KOPT-K1 (cell line): Measurements from ENCODE around the gene DRD4.

Experiments
- H3K27ac ChIP-seq: fragments of 200-600 bp; sonication (generic); 2 replicates; pipeline ENCODE4 v1.5.1; 2016; ENCODE audit warnings: antibody characterized with exemption, mild to moderate bottlenecking, low read depth, low read length; ENCODE audit not compliant: poor library complexity, severe bottlenecking
- H3K36me3 ChIP-seq: fragments of 200-600 bp; sonication (generic); 2 replicates; pipeline ENCODE4 v1.5.1; 2017; ENCODE audit warnings: antibody characterized with exemption, mild to moderate bottlenecking, low read length, moderate library complexity; ENCODE audit not compliant: insufficient read depth
- H3K9me3 ChIP-seq: fragments of 200-600 bp; sonication (generic); 2 replicates; pipeline ENCODE4 v1.5.1; 2017; ENCODE audit warnings: antibody characterized with exemption, low read length, mild to moderate bottlenecking; ENCODE audit not compliant: insufficient read depth, poor library complexity, severe bottlenecking

The DRD4 gene

DNA sequence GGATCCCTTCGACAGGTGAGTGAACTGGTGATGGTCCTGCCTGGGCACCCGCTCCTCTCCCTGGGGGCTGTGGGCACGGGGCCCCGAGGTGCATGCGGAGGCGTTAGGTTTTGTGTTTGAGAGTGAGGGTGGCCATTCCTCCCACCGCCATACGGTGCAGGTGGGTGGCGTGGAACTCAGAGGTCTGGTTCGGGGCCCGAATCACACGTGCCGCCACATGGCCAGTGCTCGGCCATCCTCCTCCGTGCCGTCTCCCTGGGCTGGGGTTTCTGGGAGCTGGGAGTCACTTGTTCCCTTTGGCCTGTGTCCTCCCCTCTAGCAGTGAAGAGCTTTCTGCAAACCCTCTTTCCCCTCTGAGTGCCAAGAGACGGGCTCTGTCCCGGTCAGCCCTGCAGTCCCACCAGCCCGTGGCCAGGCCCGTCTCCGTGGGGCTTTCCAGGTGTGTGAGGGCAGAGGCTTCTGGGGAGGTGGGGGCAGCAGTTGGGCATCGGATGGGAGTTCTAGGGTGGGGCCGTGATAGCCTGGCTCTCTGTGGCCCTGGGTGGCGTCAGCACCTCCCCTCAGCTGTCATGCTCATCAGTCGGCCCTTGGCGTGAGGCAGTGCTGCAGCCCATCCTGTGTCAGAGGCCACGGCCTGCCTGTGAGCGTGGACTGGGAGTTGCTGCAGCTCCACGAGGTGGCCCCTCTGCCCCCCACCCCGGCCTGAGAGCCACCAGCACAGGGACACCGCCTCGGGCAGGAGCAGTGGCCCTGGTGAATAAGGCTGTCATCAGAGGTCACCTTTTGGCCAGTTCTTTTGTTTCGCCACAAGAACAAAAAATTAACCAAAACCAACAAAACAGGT lies 31.6 kb upstream of the DRD4 start:
- Histone ChIP-seq H3K36me3 (peaks cover 100% of the 10 kb centered on the region), H3K9me3 (no peaks in the 10 kb centered on the region), H3K27ac (no peak overlapping the region)

DNA sequence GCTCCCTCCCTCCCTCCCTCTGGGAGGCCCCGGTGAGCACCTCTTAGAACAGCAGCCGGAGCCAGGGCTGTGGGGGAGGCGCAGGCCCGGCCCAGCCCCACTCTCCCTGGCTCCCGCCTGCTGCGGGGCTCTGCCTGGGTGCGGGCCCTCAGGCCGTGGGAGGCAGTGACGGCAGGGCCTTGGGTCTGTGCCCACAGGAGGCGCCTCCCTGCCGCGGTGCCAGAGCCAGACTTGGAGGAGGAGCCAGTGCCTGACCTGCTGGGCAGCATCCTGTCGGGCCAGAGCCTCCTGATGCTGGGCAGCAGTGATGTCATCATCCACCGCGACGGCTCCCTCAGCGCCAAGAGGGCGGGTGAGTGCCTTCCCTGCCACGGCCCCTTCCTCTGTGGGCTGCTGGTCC lies 30.8 kb upstream of the DRD4 start:
- H3K36me3 ChIP-seq: peaks cover 100% of the 10 kb centered on the region
- no peaks in the 10 kb centered on the region for H3K9me3 ChIP-seq
- no peak overlapping the region for H3K27ac ChIP-seq

DNA sequence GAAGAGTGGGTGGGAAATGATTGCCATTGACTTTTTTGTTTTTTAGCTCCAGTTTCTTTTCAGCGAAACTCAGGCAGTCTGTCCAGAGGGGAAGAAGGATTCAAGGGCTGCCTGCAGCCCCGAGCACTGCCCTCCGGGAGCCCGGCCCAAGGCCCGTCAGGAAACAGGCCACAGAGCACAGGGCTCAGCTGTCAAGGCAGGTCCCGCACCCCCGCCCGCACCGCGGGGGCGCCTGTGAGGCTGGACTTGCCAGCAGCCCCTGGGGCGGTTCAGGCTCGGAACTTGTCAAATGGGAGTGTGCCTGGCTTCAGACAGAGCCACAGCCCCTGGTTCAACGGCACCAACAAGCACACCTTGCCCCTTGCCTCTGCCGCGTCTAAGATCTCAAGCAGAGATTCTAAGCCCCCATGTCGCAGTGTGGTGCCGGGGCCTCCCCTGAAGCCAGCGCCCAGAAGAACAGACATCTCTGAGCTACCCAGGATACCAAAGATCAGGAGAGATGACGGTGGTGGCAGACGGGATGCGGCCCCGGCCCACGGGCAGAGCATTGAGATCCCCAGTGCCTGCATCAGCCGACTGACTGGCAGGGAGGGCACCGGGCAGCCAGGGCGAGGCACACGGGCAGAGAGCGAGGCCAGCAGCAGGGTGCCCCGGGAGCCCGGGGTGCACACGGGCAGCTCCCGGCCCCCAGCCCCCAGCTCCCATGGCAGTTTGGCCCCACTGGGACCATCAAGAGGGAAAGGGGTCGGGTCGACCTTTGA lies 29.9 kb upstream of the DRD4 start:
- Histone ChIP-seq H3K9me3 (no peaks in the 10 kb centered on the region), H3K36me3 (peaks cover 100% of the 10 kb centered on the region), H3K27ac (no peak overlapping the region)

DNA sequence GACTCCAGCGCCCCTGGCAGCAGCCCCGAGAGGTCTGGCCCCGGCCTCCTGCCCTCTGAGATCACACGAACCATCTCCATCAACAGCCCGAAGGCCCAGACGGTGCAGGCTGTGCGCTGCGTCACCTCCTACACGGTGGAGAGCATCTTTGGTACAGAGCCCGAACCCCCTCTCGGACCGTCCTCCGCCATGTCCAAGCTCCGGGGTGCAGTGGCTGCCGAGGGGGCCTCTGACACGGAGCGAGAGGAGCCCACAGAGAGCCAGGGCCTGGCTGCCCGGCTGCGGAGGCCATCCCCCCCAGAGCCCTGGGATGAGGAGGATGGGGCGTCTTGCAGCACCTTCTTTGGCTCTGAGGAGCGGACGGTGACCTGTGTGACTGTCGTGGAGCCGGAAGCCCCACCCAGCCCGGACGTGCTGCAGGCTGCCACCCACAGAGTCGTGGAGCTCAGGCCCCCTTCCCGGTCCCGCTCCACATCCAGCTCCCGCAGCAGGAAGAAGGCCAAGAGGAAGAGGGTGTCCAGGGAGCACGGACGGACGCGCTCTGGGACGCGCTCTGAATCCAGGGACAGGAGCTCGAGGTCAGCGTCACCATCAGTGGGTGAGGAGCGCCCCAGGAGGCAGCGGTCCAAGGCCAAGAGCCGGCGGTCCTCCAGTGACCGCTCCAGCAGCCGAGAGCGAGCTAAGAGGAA lies 29.0 kb upstream of the DRD4 start:
- peaks cover 100% of the 10 kb centered on the region for H3K36me3 ChIP-seq

DNA sequence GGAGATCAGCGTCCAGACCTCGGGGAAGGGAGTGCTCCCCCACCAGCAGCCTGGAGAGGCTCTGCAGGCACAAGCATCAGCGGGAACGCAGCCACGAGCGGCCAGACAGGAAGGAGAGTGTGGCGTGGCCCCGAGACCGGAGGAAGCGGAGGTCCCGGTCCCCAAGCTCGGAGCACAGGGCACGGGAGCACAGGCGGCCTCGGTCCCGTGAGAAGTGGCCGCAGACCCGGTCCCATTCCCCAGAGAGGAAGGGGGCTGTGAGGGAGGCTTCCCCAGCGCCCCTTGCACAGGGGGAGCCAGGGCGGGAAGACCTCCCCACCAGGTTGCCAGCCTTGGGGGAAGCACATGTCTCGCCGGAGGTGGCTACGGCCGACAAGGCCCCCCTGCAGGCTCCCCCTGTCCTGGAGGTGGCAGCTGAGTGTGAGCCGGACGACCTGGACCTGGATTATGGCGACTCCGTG lies 28.2 kb upstream of the DRD4 start:
- no peaks in the 10 kb centered on the region for H3K9me3 ChIP-seq
- no peak overlapping the region for H3K27ac ChIP-seq
- peaks cover 96% of the 10 kb centered on the region for H3K36me3 ChIP-seq

More for the DNA sequence above, 29.0 kb upstream of the DRD4 start:
- Histone ChIP-seq H3K27ac (no peak overlapping the region), H3K9me3 (no peaks in the 10 kb centered on the region)

DNA sequence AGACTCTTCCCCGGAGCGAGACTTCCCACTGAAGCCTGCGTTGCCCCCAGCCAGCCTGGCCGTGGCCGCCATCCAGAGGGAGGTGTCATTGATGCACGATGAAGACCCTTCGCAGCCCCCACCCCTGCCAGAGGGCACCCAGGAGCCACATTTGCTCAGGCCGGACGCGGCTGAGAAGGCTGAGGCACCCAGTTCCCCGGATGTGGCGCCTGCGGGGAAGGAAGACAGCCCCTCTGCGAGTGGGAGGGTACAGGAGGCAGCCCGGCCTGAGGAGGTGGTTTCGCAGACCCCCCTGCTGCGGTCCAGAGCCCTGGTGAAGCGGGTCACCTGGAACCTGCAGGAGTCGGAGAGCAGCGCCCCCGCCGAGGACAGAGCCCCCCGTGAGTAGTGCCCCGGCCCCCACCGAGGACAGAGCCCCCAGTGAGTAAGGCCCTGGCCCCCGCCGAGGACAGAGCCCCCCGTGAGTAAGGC lies 27.7 kb upstream of the DRD4 start:
- Histone ChIP-seq H3K9me3 (no peaks in the 10 kb centered on the region), H3K27ac (no peak overlapping the region), H3K36me3 (peaks cover 94% of the 10 kb centered on the region)

DNA sequence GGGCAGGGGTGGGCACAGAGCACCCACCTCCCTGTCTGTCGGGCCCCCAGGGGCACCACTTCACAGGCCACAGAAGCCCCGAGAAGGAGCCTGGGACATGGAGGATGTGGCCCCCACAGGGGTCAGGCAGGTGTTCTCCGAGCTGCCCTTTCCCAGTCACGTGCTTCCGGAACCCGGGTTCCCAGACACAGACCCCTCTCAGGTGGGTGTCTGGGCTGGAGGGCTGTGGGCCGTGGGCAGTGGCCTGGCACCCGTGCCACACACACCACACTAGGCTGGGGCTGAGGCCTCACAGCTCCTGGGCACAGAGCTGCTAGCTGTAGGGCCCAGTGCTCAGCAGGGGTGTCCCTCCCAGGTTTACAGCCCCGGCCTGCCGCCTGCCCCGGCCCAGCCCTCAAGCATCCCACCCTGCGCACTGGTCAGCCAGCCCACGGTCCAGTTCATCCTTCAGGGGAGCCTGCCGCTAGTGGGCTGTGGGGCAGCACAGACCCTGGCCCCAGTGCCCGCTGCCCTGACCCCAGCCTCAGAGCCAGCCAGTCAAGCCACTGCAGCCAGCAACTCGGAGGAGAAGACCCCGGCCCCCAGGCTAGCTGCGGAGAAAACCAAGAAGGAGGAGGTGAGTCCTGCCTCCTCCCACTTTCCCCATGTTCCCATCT lies 26.8 kb upstream of the DRD4 start:
- Histone ChIP-seq H3K9me3 (no peaks in the 10 kb centered on the region), H3K27ac (no peak overlapping the region), H3K36me3 (peaks cover 87% of the 10 kb centered on the region)

DNA sequence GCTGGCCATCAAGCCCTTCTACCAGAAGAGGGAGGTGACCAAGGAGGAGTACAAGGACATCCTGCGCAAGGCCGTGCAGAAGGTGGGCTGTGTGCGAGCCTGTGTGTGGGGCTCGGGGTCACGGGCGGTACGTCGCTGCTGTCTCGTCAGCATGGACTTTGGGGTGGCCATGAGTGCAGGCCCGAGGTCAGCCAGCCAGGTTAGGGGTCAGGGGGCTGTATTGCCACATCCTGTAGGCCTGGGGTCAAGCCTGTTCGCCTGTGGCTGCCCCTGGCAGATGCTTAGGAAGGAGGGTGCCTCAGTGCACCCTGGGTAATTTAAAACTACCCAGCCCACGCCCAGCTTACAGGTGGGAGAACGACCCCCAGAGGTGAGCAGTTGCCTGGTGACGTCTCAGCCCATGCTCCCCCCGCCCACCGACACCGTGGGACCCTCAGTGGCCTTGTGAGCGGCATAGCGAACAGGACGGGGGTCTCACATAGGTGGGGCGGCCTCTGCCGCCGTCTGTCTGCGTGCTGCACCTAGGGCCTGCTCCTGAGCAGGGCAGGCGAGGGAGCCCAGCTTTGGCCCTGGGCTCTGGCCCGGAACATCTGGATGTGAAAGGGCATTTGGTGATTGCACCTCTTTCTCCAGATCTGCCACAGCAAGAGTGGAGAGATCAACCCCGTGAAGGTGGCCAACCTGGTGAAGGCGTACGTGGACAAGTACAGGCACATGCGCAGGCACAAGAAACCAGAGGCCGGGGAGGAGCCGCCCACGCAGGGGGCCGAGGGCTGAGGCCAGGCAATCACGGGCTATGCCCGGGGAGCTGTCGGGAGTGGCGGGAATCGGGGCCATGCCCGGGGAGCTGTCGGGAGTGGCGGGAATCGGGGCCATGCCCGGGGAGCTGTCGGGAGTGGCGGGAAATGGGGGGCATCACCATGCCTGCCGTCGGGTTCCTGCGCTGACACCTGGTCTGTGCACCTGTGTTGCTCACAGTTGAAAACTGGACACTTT lies 25.8 kb upstream of the DRD4 start:
- H3K36me3 ChIP-seq: peaks cover 77% of the 10 kb centered on the region

DNA sequence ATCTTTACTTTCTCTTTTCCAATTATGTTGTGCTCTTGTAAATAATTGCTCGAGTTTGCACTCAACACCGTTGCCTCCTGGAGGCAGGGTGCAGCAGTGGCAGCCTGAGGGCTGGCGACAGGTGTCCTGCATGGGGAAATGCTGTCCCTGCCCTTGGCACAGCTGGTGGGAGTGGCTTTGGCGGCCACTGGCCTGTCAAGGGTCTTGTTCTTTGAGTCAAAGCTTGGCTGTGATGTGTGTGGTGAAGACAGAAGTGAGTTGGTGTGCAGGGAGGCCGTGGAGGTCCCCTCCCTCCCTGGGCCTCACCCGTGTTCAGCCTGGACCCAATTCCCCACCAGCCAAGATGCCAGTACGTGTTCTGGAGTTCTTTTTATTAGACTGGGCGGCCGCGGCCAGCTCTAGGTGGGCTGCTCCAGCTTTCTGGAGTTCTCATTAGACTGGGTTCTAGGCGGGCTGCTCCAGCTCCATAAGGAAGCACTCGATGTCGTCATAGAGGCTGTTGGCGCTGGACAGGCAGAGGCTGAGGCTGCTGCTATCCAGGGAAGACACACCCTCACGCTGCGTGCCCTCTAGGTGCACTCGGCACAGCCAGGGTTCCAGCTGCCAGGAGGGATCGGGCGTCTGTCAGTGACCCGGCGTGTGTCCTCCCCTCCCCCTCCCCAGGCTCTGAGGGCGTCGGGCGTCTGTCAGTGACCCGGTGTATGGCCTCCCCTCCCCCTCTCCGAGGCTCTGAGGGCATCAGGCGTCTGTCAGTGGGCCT lies 24.7 kb upstream of the DRD4 start:
- no peaks in the 10 kb centered on the region for H3K9me3 ChIP-seq
- no peak overlapping the region for H3K27ac ChIP-seq
- peaks cover 69% of the 10 kb centered on the region for H3K36me3 ChIP-seq

More for the DNA sequence above, 25.8 kb upstream of the DRD4 start:
- no peak overlapping the region for H3K27ac ChIP-seq
- H3K9me3 ChIP-seq: no peaks in the 10 kb centered on the region

DNA sequence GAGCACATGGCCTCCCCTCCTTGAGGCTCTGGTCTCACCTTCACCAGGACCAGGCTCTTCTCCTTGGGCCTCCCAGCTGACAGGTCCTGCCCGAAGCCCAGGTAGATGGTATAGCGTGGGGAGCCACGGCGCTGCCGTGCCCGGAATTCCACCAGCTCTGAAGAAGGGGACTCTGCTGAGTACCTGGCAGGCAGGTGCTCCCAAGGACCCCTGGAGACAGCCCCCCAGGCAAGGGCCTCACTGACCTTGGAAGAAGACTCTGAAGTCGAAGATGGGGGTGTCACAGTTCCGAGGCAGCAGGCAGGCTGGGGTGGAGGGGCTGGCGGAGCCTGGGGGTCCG lies 24.1 kb upstream of the DRD4 start:
- peaks cover 69% of the 10 kb centered on the region for H3K36me3 ChIP-seq
- H3K27ac ChIP-seq: no peak overlapping the region
- H3K9me3 ChIP-seq: no peaks in the 10 kb centered on the region

DNA sequence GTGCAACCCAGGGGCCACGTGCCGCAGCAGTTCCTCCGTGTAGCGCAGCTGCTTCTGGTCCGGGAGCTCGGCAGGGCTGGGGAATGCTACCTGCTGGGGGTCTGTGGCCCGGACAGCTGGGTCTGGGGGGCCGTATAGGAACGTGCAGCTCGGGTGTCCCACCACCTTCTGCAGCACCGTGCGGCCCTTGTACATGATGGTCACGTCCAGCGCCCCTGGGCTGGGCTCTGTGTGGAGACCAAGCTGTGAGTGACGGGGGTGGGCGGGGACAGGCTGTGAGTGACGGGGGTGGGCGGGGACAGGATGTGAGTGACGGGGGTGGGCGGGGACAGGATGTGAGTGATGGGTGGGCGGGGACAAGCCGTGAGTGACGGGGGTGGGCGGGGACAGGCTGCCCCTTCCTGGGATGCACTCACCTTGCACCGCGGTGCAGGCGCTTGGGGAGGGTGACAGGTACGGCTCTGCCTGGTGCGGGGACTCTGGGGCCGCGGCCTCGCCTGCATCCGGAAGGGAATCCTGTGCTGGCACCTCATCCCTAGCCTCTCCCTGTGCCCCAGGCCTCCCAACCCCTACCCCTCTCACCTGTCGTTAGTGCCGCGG lies 23.6 kb upstream of the DRD4 start:
- Histone ChIP-seq H3K36me3 (peaks cover 69% of the 10 kb centered on the region), H3K27ac (no peak overlapping the region), H3K9me3 (no peaks in the 10 kb centered on the region)

DNA sequence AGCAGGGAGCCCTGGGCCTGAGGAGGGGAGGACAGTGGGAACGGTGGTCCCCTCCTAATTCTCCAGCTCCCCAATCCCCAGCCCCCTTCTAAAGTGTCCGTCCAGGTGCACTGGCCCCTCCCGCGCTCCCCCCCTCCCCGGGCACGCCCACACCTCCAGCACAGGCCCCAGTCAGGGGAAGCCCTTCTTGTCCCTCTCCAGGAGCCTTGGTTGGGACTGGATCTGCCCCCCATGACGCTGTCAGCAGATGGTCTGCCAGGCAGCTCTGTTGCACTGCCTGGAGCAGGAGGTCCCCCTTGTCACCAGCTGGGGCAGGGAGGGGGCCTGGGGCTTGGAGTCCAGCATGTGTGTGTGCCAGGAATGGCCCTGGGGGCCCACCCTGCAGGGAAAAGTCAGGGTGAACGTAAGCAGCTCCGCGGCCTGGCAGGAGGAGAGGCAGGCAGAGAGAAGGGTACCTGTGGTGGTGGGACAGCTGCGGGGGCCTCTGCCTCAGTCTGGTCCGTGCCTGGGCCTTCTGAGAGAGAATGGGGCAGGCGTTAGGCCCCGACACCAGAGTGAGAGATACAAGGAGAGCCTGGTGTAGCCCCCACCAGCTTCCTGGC lies 22.9 kb upstream of the DRD4 start:
- peaks cover 66% of the 10 kb centered on the region for H3K36me3 ChIP-seq
- no peaks in the 10 kb centered on the region for H3K9me3 ChIP-seq
- H3K27ac ChIP-seq: no peak overlapping the region
